ENCODE measurements around the gene SERPINA3. TPM values are rescaled to one million over a fixed set of nuclear protein-coding genes. Genes with fewer than 3 reads are reported as not detected.
"Not testable (repeated sequence)": the region's sequence is repeated elsewhere in the genome, so short reads cannot be mapped to it uniquely, and the experiment has no call there.

Gene SERPINA3
- total RNA-seq, result 63.5 TPM
- long read RNA-seq, transcript SERPINA3-201 (5 exons, 1,589 nt), result major isoform, 33 of 53 reads
- long read RNA-seq, transcript SERPINA3-202 (5 exons, 1,581 nt), result minor isoform, 9 of 53 reads
- long read RNA-seq, partial matches to known transcripts, result 8 of 53 reads
- long read RNA-seq, other reads (novel, unspliced or antisense), result 0 of 53 reads

- ATAC-seq (peak; percentile 73), DNase-seq (no peak)
- intact Hi-C loops (cut with micrococcal nuclease), result no loop called here
These were observed at the start of gene SERPINA3 for GRCh38 chr14:94612174-94612573. Gene SERPINA3 (plus strand): TSS chr14:94612391. CDS start chr14:94614442, 2,051 bp downstream.

GRCh38 chr14:94562941-94563883, 49.0 kb upstream of the SERPINA3 start:
- intact Hi-C loops (cut with micrococcal nuclease), result no loop called here
- no peak for DNase-seq
- ATAC-seq, result no peak

GRCh38 chr14:94564381-94564780, 47.8 kb upstream of the SERPINA3 start:
- ATAC-seq (no peak), DNase-seq (no peak)
- intact Hi-C loops (cut with micrococcal nuclease), result no loop called here

- intact Hi-C loops (cut with micrococcal nuclease), result no loop called here
- ATAC-seq (no peak), DNase-seq (no peak)
These were observed 44.0 kb upstream of the SERPINA3 start for GRCh38 chr14:94568186-94568585.

GRCh38 chr14:94569381-94570001, 42.7 kb upstream of the SERPINA3 start:
- intact Hi-C loops (cut with micrococcal nuclease), result no loop called here
- DNase-seq (no peak), ATAC-seq (no peak)

- ATAC-seq, result no peak
- no peak for DNase-seq
- intact Hi-C loops (cut with micrococcal nuclease), result no loop called here
These were observed 42.2 kb upstream of the SERPINA3 start for GRCh38 chr14:94570002-94570400.

GRCh38 chr14:94570440-94570839, 41.8 kb upstream of the SERPINA3 start:
- intact Hi-C loops (cut with micrococcal nuclease), result no loop called here
- ATAC-seq, result no peak
- no peak for DNase-seq

GRCh38 chr14:94571395-94571794, 40.8 kb upstream of the SERPINA3 start:
- ATAC-seq (peak; percentile 75), DNase-seq (peak; percentile 61)
- intact Hi-C loops (cut with micrococcal nuclease), result no loop called here

- intact Hi-C loops (cut with micrococcal nuclease), result no loop called here
- DNase-seq (no peak), ATAC-seq (peak; percentile 57)
These were observed 40.2 kb upstream of the SERPINA3 start for GRCh38 chr14:94571950-94572349.

GRCh38 chr14:94572637-94573303, 39.4 kb upstream of the SERPINA3 start:
- intact Hi-C loops (cut with micrococcal nuclease), result no loop called here
- ATAC-seq (no peak), DNase-seq (no peak)

- no peak for ATAC-seq
- DNase-seq, result no peak
- intact Hi-C loops (cut with micrococcal nuclease), result no loop called here
These were observed 38.5 kb upstream of the SERPINA3 start for GRCh38 chr14:94573475-94574277.

- no peak for DNase-seq
- ATAC-seq, result no peak
- intact Hi-C loops (cut with micrococcal nuclease), result no loop called here
These were observed 37.9 kb upstream of the SERPINA3 start for GRCh38 chr14:94574336-94574735.

- ATAC-seq (no peak), DNase-seq (no peak)
- intact Hi-C loops (cut with micrococcal nuclease), result no loop called here
These were observed 36.2 kb upstream of the SERPINA3 start for GRCh38 chr14:94575730-94576585.

- intact Hi-C loops (cut with micrococcal nuclease); DNase-seq; ATAC-seq: not testable (repeated sequence)
These were observed 34.7 kb upstream of the SERPINA3 start for GRCh38 chr14:94577472-94577871.

- ATAC-seq (no peak), DNase-seq (no peak)
- intact Hi-C loops (cut with micrococcal nuclease), result no loop called here
These were observed 33.5 kb upstream of the SERPINA3 start for GRCh38 chr14:94578712-94579111.

- DNase-seq (peak; percentile 74), ATAC-seq (peak; percentile 62)
- intact Hi-C loops (cut with micrococcal nuclease), result no loop called here
These were observed 30.8 kb upstream of the SERPINA3 start, which contains the start of gene SERPINA5 for GRCh38 chr14:94581127-94581999. Gene SERPINA5 (plus strand): TSS chr14:94581426. CDS start chr14:94587363, 5,937 bp downstream.

Measured in left ventricle myocardium superior (tissue), 1 donor.